Muscle layer of colon (tissue), 2 donors: ENCODE measurements around the gene ANKRD27.
"Not testable (repeated sequence)": the region's sequence is repeated elsewhere in the genome, so short reads cannot be mapped to it uniquely, and the experiment has no call there.

Source experiments
- H3K27ac ChIP-seq: one replicate; pipeline ENCODE4 v1.7.0; 2013; ENCODE audit warnings: low read depth, mild to moderate bottlenecking, low read length, moderate library complexity
- H3K27me3 ChIP-seq, 2 donors: one replicate each; pipeline ENCODE4 v1.7.0; 2013; ENCODE audit warnings: low read length in 2 of 2, mild to moderate bottlenecking in 2 of 2; ENCODE audit not compliant: insufficient read depth in 2 of 2, control insufficient read depth in 1 of 2
- H3K36me3 ChIP-seq: one replicate; pipeline ENCODE4 v1.7.0; 2013; ENCODE audit warnings: mild to moderate bottlenecking, low read length; ENCODE audit not compliant: insufficient read depth
- H3K4me1 ChIP-seq: one replicate; pipeline ENCODE4 v1.7.0; 2013; ENCODE audit warnings: mild to moderate bottlenecking, low read length; ENCODE audit not compliant: insufficient read depth
- H3K4me3 ChIP-seq, 2 donors: one replicate each; pipeline ENCODE4 v1.7.0; 2013; ENCODE audit warnings: low read length in 2 of 2, low read depth in 1 of 2, mild to moderate bottlenecking in 1 of 2, moderate library complexity in 1 of 2
- H3K9ac ChIP-seq: one replicate; pipeline ENCODE4 v1.7.0; 2013; ENCODE audit warnings: low read length
- H3K9me3 ChIP-seq: one replicate; pipeline ENCODE4 v1.7.0; 2013; ENCODE audit warnings: mild to moderate bottlenecking, low read length
- donor health status: abdominal sarcoma.
- donor health status: Adenocarcinoma of cecum.

ANKRD27 gene

GRCh38 chr19:32571471-32572075, 103.4 kb downstream of the ANKRD27 start:
- H3K9me3 ChIP-seq, H3K4me3 ChIP-seq, H3K36me3 ChIP-seq, H3K27me3 ChIP-seq, H3K4me1 ChIP-seq, H3K27ac ChIP-seq, H3K9ac ChIP-seq: not testable (repeated sequence)

GRCh38 chr19:32570081-32570785, 104.7 kb downstream of the ANKRD27 start:
- H3K9ac ChIP-seq: no peak overlapping the region
- H3K27me3 ChIP-seq: peaks cover 0 to 3% of the 10 kb centered on the region in 2 donors
- no peaks in the 10 kb centered on the region for H3K4me1 ChIP-seq
- H3K27ac ChIP-seq: no peak overlapping the region
- H3K9me3 ChIP-seq: no peaks in the 10 kb centered on the region
- H3K4me3 ChIP-seq: no peak overlapping the region
- no peaks in the 10 kb centered on the region for H3K36me3 ChIP-seq

GRCh38 chr19:32567486-32567885, 107.5 kb downstream of the ANKRD27 start:
- H3K27ac ChIP-seq: no peak overlapping the region
- no peaks in the 10 kb centered on the region for H3K36me3 ChIP-seq
- no peak overlapping the region for H3K9ac ChIP-seq
- no peaks in the 10 kb centered on the region for H3K9me3 ChIP-seq
- no peaks in the 10 kb centered on the region for H3K4me1 ChIP-seq
- peaks cover 0 to 3% of the 10 kb centered on the region in 2 donors for H3K27me3 ChIP-seq
- no peak overlapping the region for H3K4me3 ChIP-seq

- no peaks in the 10 kb centered on the region for H3K9me3 ChIP-seq
Measured at GRCh38 chr19:32566246-32566830, 108.6 kb downstream of the ANKRD27 start.

GRCh38 chr19:32563761-32564160, 111.2 kb downstream of the ANKRD27 start:
- Histone ChIP-seq H3K4me3 (no peak overlapping the region), H3K27me3 (peaks cover 0 to 3% of the 10 kb centered on the region in 2 donors), H3K27ac (no peak overlapping the region), H3K36me3 (no peaks in the 10 kb centered on the region), H3K9me3 (no peaks in the 10 kb centered on the region), H3K4me1 (no peaks in the 10 kb centered on the region), H3K9ac (no peak overlapping the region)

More at GRCh38 chr19:32566246-32566830, 108.6 kb downstream of the ANKRD27 start:
- Histone ChIP-seq H3K27ac (no peak overlapping the region), H3K27me3 (peaks cover 0 to 3% of the 10 kb centered on the region in 2 donors), H3K36me3 (no peaks in the 10 kb centered on the region), H3K9ac (no peak overlapping the region), H3K4me3 (no peak overlapping the region), H3K4me1 (no peaks in the 10 kb centered on the region)

- Histone ChIP-seq H3K4me3 (no peak overlapping the region), H3K27ac (no peak overlapping the region), H3K9ac (no peak overlapping the region), H3K4me1 (no peaks in the 10 kb centered on the region), H3K9me3 (no peaks in the 10 kb centered on the region), H3K27me3 (no peaks in the 10 kb centered on the region), H3K36me3 (no peaks in the 10 kb centered on the region)
Measured at GRCh38 chr19:32558607-32559228, 116.3 kb downstream of the ANKRD27 start.

- H3K9ac ChIP-seq: no peak overlapping the region
- H3K36me3 ChIP-seq: no peaks in the 10 kb centered on the region
- H3K27ac ChIP-seq: no peak overlapping the region
- no peaks in the 10 kb centered on the region for H3K27me3 ChIP-seq
- H3K9me3 ChIP-seq: no peaks in the 10 kb centered on the region
- H3K4me1 ChIP-seq: no peaks in the 10 kb centered on the region
- no peak overlapping the region for H3K4me3 ChIP-seq
Measured at GRCh38 chr19:32555786-32556185, 119.2 kb downstream of the ANKRD27 start.

GRCh38 chr19:32550666-32551065, 124.3 kb downstream of the ANKRD27 start:
- H3K36me3 ChIP-seq: no peaks in the 10 kb centered on the region
- H3K9ac ChIP-seq: no peak overlapping the region
- H3K9me3 ChIP-seq: no peaks in the 10 kb centered on the region
- no peaks in the 10 kb centered on the region for H3K4me1 ChIP-seq
- H3K4me3 ChIP-seq: no peak overlapping the region
- H3K27ac ChIP-seq: no peak overlapping the region
- no peaks in the 10 kb centered on the region for H3K27me3 ChIP-seq
